CD4-positive, alpha-beta T cell treated with Interleukin-4 for 1 hour (primary cell): ENCODE measurements around the gene TLCD3B.
"Not testable (repeated sequence)": the region's sequence is repeated elsewhere in the genome, so short reads cannot be mapped to it uniquely, and the experiment has no call there.

ENCODE experiments used
- DNase-seq, 2 donors: peaks; one replicate each; pipeline ENCODE4 v3.0.0-alpha.2; 2020 to 2022

Gene TLCD3B

GRCh38 chr16:30060836-30061554 lies 29.9 kb upstream of the TLCD3B start:
- DNase-seq: no peak

GRCh38 chr16:30060346-30060745 lies 29.3 kb upstream of the TLCD3B start:
- DNase-seq: no peak

- DNase-seq: peak; percentile 46 to 50
Measured at GRCh38 chr16:30054959-30055553, 24.0 kb upstream of the TLCD3B start.

- DNase-seq: no peak
Measured at GRCh38 chr16:30054451-30054850, 23.4 kb upstream of the TLCD3B start.

GRCh38 chr16:30053376-30054015 lies 22.4 kb upstream of the TLCD3B start:
- DNase-seq: no peak

- peak; percentile 88 to 90 for DNase-seq
Measured at GRCh38 chr16:30052671-30053372, 21.8 kb upstream of the TLCD3B start.

GRCh38 chr16:30051518-30051917 lies 20.4 kb upstream of the TLCD3B start:
- DNase-seq: no peak

- DNase-seq: no peak
Measured at GRCh38 chr16:30049871-30050270, 18.8 kb upstream of the TLCD3B start.

- DNase-seq: no peak
Measured at GRCh38 chr16:30046588-30046987, 15.5 kb upstream of the TLCD3B start.

- DNase-seq: no peak
Measured at GRCh38 chr16:30046178-30046577, 15.1 kb upstream of the TLCD3B start.

- DNase-seq: peak in 1 of 2 donors; percentile 46
Measured at GRCh38 chr16:30041841-30042240, 10.8 kb upstream of the TLCD3B start.

- not testable (repeated sequence) for DNase-seq
Measured at GRCh38 chr16:30040690-30041089, 9.6 kb upstream of the TLCD3B start.

GRCh38 chr16:30040221-30040620 lies 9.2 kb upstream of the TLCD3B start:
- DNase-seq: no peak

GRCh38 chr16:30033270-30033669 lies 2.2 kb upstream of the TLCD3B start:
- DNase-seq: no peak

GRCh38 chr16:30032083-30032819 lies 1.2 kb upstream of the TLCD3B start:
- peak; percentile 66 to 75 for DNase-seq

- no peak for DNase-seq
Measured at GRCh38 chr16:30031477-30031918, 427 bp upstream of the TLCD3B start.

GRCh38 chr16:30030011-30030685 lies 923 bp downstream of the TLCD3B start:
- no peak for DNase-seq

GRCh38 chr16:30028438-30029076 lies 2.5 kb downstream of the TLCD3B start:
- no peak for DNase-seq

GRCh38 chr16:30027588-30028437 lies 3.3 kb downstream of the TLCD3B start:
- DNase-seq: no peak

- no peak for DNase-seq
Measured at GRCh38 chr16:30026449-30026848, 4.6 kb downstream of the TLCD3B start.

GRCh38 chr16:30025574-30025973 lies 5.5 kb downstream of the TLCD3B start:
- DNase-seq: no peak
